ENCODE measurements around the gene MYOM3. TPM values are rescaled to one million over a fixed set of nuclear protein-coding genes. Genes with fewer than 3 reads are reported as not detected.

The MYOM3 gene
- total RNA-seq, 2 donors from 2014 or later = 2.3 to 4.3 TPM

DNA sequence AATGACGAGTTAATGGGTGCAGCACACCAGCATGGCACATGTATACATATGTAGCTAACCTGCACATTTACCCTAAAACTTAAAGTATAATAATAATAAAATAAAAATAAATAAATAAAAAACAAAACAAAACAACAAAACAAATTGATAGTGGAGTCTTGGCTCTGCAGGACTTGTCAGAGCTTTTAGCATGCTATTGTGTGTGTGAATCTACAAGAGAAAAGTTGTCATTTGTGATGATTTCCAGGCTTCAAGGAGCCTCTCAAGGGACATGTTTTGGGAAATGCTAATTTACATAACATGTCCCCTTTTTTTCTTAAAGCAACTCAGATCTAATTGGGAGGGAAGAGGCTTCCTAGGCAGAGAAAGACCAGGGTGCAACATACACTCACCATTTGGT, 21.9 kb upstream of the MYOM3 start:
- Histone ChIP-seq H3K9me3 (no peaks in the 10 kb centered on the region), H3K27me3 (no peaks in the 10 kb centered on the region), H3K4me3 (no peak overlapping the region), H3K27ac (peak overlapping the region in 3 of 4 donors; percentile 10 to 94 (median 19)), H3K4me1 (peaks cover 85% of the 10 kb centered on the region), H3K36me3 (replicated peaks in 1 of 2; ENCODE audit: insufficient read depth in 1 of 2, low read depth in 2 of 2) (peaks cover 0 to 8% of the 10 kb centered on the region in 2 donors)
- intact Hi-C loops (cut with DNase I) = no loop called here
- DNase-seq (no peak), ATAC-seq (no peak)
- 64% methylated on average over 1 of the region's 1 CpG for WGBS, 2 donors
- TF ChIP-seq, protein P1, sequence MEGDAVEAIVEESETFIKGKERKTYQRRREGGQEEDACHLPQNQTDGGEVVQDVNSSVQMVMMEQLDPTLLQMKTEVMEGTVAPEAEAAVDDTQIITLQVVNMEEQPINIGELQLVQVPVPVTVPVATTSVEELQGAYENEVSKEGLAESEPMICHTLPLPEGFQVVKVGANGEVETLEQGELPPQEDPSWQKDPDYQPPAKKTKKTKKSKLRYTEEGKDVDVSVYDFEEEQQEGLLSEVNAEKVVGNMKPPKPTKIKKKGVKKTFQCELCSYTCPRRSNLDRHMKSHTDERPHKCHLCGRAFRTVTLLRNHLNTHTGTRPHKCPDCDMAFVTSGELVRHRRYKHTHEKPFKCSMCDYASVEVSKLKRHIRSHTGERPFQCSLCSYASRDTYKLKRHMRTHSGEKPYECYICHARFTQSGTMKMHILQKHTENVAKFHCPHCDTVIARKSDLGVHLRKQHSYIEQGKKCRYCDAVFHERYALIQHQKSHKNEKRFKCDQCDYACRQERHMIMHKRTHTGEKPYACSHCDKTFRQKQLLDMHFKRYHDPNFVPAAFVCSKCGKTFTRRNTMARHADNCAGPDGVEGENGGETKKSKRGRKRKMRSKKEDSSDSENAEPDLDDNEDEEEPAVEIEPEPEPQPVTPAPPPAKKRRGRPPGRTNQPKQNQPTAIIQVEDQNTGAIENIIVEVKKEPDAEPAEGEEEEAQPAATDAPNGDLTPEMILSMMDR (IDR thresholded peaks at IDR 0.05) = no peak
- no peak for TF ChIP-seq POLR2A (IDR thresholded peaks at IDR 0.05)

DNA sequence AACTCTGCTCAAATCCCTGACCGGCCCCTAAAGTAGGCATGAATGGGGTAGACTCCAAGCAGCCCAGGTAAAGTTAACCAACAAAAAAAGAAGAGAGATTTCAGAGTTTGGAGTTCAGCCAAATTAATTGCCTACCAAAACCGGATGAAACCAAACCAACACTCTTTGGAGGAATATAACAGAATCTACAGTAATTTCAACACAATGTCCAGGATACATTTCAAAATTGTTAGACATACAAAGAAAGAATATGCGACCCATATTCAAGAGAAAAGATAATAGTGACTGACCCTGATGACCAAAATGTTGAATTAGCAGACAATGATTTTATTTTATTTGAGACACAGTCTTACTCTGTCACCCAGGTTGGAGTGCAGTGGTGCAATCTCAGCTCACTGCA, 18.4 kb upstream of the MYOM3 start:
- WGBS, 2 donors = 58 to 63% methylated on average over 3 of the region's 3 CpGs
- Histone ChIP-seq H3K36me3 (replicated peaks in 1 of 2; ENCODE audit: insufficient read depth in 1 of 2, low read depth in 2 of 2) (peaks cover 0 to 8% of the 10 kb centered on the region in 2 donors), H3K9me3 (no peaks in the 10 kb centered on the region), H3K27ac (peak overlapping the region in 3 of 4 donors; percentile 26 to 31 (median 27)), H3K27me3 (no peaks in the 10 kb centered on the region), H3K4me3 (no peak overlapping the region), H3K4me1 (peaks cover 83% of the 10 kb centered on the region)
- intact Hi-C loops (cut with DNase I) = no loop called here
- ATAC-seq (no peak), DNase-seq (no peak)
- TF ChIP-seq, protein P1 (IDR thresholded peaks at IDR 0.05) = no peak
- no peak for TF ChIP-seq POLR2A (IDR thresholded peaks at IDR 0.05)

DNA sequence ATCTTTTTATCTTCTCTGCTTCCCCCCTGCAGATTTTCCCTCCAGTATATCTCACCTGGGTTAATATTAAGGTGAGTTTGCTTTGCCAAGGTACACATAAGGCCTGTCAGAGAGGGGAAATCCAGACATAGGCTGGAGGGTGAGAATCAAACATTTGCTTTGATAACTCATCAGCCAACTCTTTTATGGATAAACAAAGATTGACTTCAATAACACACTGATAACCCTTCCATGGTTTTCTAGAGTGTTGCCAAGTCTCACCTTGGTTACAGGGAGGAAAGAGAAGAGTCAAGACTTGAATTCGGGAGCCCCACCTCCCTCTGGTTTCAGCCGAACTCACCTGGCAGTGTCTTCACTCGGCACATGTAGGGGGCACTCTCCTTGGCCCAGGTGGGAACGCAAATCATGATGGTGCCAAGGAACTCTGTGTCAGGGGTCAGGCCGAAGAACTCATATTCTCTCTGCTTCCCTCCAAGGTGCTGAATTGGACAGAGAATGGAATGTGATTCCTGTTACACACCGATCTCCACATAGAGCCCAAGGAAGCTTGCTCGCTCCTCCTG, 15.9 kb upstream of the MYOM3 start:
- peak; percentile 81 for ATAC-seq
- 9 to 22% methylated on average over 6 to 7 of the region's 7 CpGs for WGBS, 2 donors

DNA sequence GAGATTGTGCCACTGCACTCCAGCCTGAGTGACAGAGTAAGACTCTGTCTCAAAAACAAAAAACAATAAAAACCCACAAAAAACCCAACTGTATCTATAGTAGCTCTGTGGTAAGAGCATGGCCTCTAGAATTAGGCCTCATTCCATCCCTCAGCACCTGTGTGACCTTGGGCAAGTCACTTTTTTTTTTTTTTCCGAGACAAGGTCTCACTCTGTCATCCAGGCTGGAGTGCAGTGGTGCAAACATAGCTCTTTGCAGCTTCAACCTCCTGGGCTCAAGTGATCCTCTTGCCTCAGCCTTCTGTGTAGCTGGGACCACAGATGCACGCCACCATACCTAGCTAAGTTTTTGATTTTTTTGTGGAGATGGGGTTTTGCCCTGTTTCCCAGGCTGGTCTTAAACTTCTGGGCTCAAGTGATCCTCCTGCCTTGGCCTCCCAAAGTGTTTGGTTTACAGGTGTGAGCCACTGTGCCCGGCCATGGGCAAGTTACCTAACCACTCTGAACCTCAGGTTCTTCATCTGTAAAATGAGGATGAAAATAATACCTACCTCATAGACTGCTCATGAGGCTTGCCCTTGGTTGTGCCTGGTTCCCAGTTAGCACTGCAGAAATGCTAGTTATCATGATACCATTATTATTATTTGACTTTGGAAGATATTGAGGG, 15.3 kb upstream of the MYOM3 start:
- Histone ChIP-seq H3K4me1 (peaks cover 91% of the 10 kb centered on the region), H3K27ac (peak overlapping the region; percentile 52 to 89 (median 70)), H3K9me3 (no peaks in the 10 kb centered on the region), H3K27me3 (no peaks in the 10 kb centered on the region), H3K36me3 (replicated peaks in 1 of 2; ENCODE audit: insufficient read depth in 1 of 2, low read depth in 2 of 2) (peaks cover 0 to 4% of the 10 kb centered on the region in 2 donors), H3K4me3 (no peak overlapping the region)
- intact Hi-C loops (cut with DNase I) = no loop called here
- 34 to 35% methylated on average over 3 of the region's 3 CpGs for WGBS, 2 donors
- no peak for TF ChIP-seq POLR2A (IDR thresholded peaks at IDR 0.05)
- TF ChIP-seq, protein P1 (IDR thresholded peaks at IDR 0.05) = no peak
- peak; percentile 69 for ATAC-seq
- peak in 2 of 4 donors; percentile 55 to 65 for DNase-seq

More for the DNA sequence above, 15.9 kb upstream of the MYOM3 start:
- peaks cover 91% of the 10 kb centered on the region for H3K4me1 ChIP-seq
- intact Hi-C loops (cut with DNase I) = no loop called here
- DNase-seq = peak; percentile 54 to 69 (median 62)
- no peaks in the 10 kb centered on the region for H3K9me3 ChIP-seq
- H3K27ac ChIP-seq = peak overlapping the region; percentile 52 to 89 (median 70)
- no peak overlapping the region for H3K4me3 ChIP-seq
- peaks cover 0 to 4% of the 10 kb centered on the region in 2 donors for H3K36me3 ChIP-seq (replicated peaks in 1 of 2; ENCODE audit: insufficient read depth in 1 of 2, low read depth in 2 of 2)
- H3K27me3 ChIP-seq = no peaks in the 10 kb centered on the region
- no peak for TF ChIP-seq POLR2A (IDR thresholded peaks at IDR 0.05)
- TF ChIP-seq, protein P1 (IDR thresholded peaks at IDR 0.05) = no peak

Measured in body of pancreas (tissue), 4 donors.